Body of pancreas (tissue), 4 donors: Measurements from ENCODE around the gene HRG. TPM values are rescaled to one million over a fixed set of nuclear protein-coding genes. Genes with fewer than 3 reads are reported as not detected.
A peak's percentile ranks its signal among the peaks of the same experiment; 100 is the strongest.

Source experiments
- ATAC-seq: fragments of 150-250 bp; one replicate; pipeline ENCODE4 v1.9.1; 2016
- DNase-seq, 4 donors: peaks; one replicate each; pipeline ENCODE4 v3.0.0-alpha.2; 2019
- H3K27ac ChIP-seq, 4 donors: fragments of 200-600 bp; sonication (generic); 1 replicate in 3 of 4; 2 replicates in 1 of 4; pipeline versions ENCODE4 v1.5.1 to v1.6.1; 2016 to 2019; ENCODE audit warnings: mild to moderate bottlenecking in 1 of 4, mixed read lengths in 1 of 4, moderate library complexity in 1 of 4
- H3K27me3 ChIP-seq, 2 donors: fragments of 200-600 bp; sonication (generic); one replicate each; pipeline ENCODE4 v1.6.0; 2016; ENCODE audit warnings: mild to moderate bottlenecking in 1 of 2
- H3K36me3 ChIP-seq, 2 donors: fragments of 200-600 bp; sonication (generic); replicated peaks in 1 of 2; 2 replicates each; pipeline ENCODE4 v1.5.1; 2016; ENCODE audit warnings: low read depth in 2 of 2; ENCODE audit not compliant: insufficient read depth in 1 of 2
- H3K4me1 ChIP-seq: fragments of 200-600 bp; sonication (generic); one replicate; pipeline ENCODE4 v1.6.0; 2016
- H3K4me3 ChIP-seq, 2 donors: fragments of 200-600 bp; sonication (generic); 1 replicate in 1 of 2; 2 replicates in 1 of 2; pipeline ENCODE4 v1.5.1; 2016 to 2019
- H3K9me3 ChIP-seq, 3 donors: fragments of 200-600 bp; sonication (generic); 1 replicate in 2 of 3; 2 replicates in 1 of 3; pipeline ENCODE4 v1.5.1; 2016
- CTCF ChIP-seq, 7 experiments: fragments of 450-650 bp in 4 of 7; fragments of 200-600 bp in 3 of 7; sonication (generic) in 3 of 7; IDR thresholded peaks; one replicate each; pipeline ENCODE4 v1.5.1; 2016 to 2019; ENCODE audit warnings: antibody characterized with exemption in 7 of 7
- POLR2A ChIP-seq, 3 donors: fragments of 450-650 bp; IDR thresholded peaks; one replicate each; pipeline ENCODE4 v1.6.1; 2016; ENCODE audit warnings: antibody characterized with exemption in 3 of 3, mild to moderate bottlenecking in 2 of 3
- WGBS, 2 donors: methylation state at CpG; one replicate each; pipeline ENCODE4 v1.1.5; 2017; 5-methylcytosine and 5-hydroxymethylcytosine counted together
- intact Hi-C: fragments of 100-400 bp; cut with DNase I; formaldehyde crosslinking; loops from one replicate; pipeline ENCODE4 v1.15.1; 2023
- small RNA-seq: library from RNA; depleted of rRNA; stranded (forward); fragments of <200 nt; gene quantifications from one replicate; pipeline ENCODE3, GENCODE V24; 2016
- total RNA-seq, 2 donors: library from RNA; depleted of rRNA; stranded (reverse); fragments of >200 nt; gene quantifications; one replicate each; pipeline ENCODE4 v1.1.0, GENCODE V29; 2016

The HRG gene
- total RNA-seq, 2 donors from 2014 or later: not detected

GRCh38 chr3:186713499-186713898 lies 47.7 kb downstream of the HRG start:
- Histone ChIP-seq H3K9me3 (no peaks in the 10 kb centered on the region), H3K27ac (no peak overlapping the region), H3K36me3 (no peaks in the 10 kb centered on the region), H3K4me1 (peaks cover 8% of the 10 kb centered on the region), H3K4me3 (no peak overlapping the region), H3K27me3 (no peaks in the 10 kb centered on the region)
- intact Hi-C loops: no loop called here
- ATAC-seq (no peak), DNase-seq (no peak)
- TF ChIP-seq POLR2A (IDR thresholded peaks at IDR 0.05): no peak
- no peak for TF ChIP-seq CTCF (IDR thresholded peaks at IDR 0.05)
- 65 to 70% methylated on average over 4 of the region's 4 CpGs for WGBS, 2 donors

GRCh38 chr3:186717039-186717457 lies 51.2 kb downstream of the HRG start, which contains the start of gene KNG1:
Gene KNG1, plus strand, starts transcription at chr3:186717359. Its CDS starts 184 bp downstream, at chr3:186717543.
- Histone ChIP-seq H3K4me3 (no peak within 1 kb of the TSS), H3K27me3 (no peaks in the 10 kb centered on the region), H3K9me3 (no peaks in the 10 kb centered on the region), H3K36me3 (no peaks in the 10 kb centered on the region), H3K27ac (no peak within 1 kb of the TSS), H3K4me1 (peaks cover 8% of the 10 kb centered on the region)
- DNase-seq (no peak), ATAC-seq (peak; percentile 45)
- no peak for TF ChIP-seq POLR2A (IDR thresholded peaks at IDR 0.05)
- intact Hi-C loops: no loop called here
- 24 to 41% methylated on average over 3 of the region's 3 CpGs for whole genome bisulfite sequencing, 2 donors

GRCh38 chr3:186719945-186720739 lies 54.3 kb downstream of the HRG start:
- no peak overlapping the region for H3K27ac ChIP-seq
- H3K36me3 ChIP-seq: no peaks in the 10 kb centered on the region
- intact Hi-C loops: no loop called here
- H3K27me3 ChIP-seq: no peaks in the 10 kb centered on the region
- no peaks in the 10 kb centered on the region for H3K9me3 ChIP-seq
- no peak overlapping the region for H3K4me3 ChIP-seq
- ATAC-seq: no peak
- WGBS, 2 donors: 34 to 42% methylated on average over 7 of the region's 7 CpGs
- no peak for DNase-seq
- H3K4me1 ChIP-seq: peaks cover 8% of the 10 kb centered on the region
- TF ChIP-seq CTCF (IDR thresholded peaks at IDR 0.05): no peak
- TF ChIP-seq POLR2A (IDR thresholded peaks at IDR 0.05): no peak

- WGBS, 2 donors: 29 to 36% methylated on average over 7 of the region's 7 CpGs
- ATAC-seq: no peak
Observed at GRCh38 chr3:186722457-186722856, 56.6 kb downstream of the HRG start.

GRCh38 chr3:186724911-186725310 lies 59.1 kb downstream of the HRG start:
- no peaks in the 10 kb centered on the region for H3K4me1 ChIP-seq
- no peak for TF ChIP-seq CTCF (IDR thresholded peaks at IDR 0.05)
- TF ChIP-seq POLR2A (IDR thresholded peaks at IDR 0.05): no peak
- WGBS, 2 donors: 76 to 83% methylated on average over 11 to 12 of the region's 12 CpGs

More at GRCh38 chr3:186722457-186722856, 56.6 kb downstream of the HRG start:
- H3K4me1 ChIP-seq: no peaks in the 10 kb centered on the region
- intact Hi-C loops: no loop called here
- TF ChIP-seq CTCF (IDR thresholded peaks at IDR 0.05) (peak in 2 of 7 experiments; percentile 17 to 19), POLR2A (IDR thresholded peaks at IDR 0.05) (no peak)
- no peaks in the 10 kb centered on the region for H3K36me3 ChIP-seq
- no peaks in the 10 kb centered on the region for H3K9me3 ChIP-seq
- DNase-seq: peak in 2 of 4 donors; percentile 8 to 15
- no peak overlapping the region for H3K27ac ChIP-seq
- H3K4me3 ChIP-seq: no peak overlapping the region
- no peaks in the 10 kb centered on the region for H3K27me3 ChIP-seq

More at GRCh38 chr3:186724911-186725310, 59.1 kb downstream of the HRG start:
- Histone ChIP-seq H3K27ac (no peak overlapping the region), H3K9me3 (no peaks in the 10 kb centered on the region), H3K4me3 (no peak overlapping the region), H3K36me3 (no peaks in the 10 kb centered on the region), H3K27me3 (no peaks in the 10 kb centered on the region)
- DNase-seq (no peak), ATAC-seq (no peak)
- intact Hi-C loops: no loop called here

Small RNA genes within 50 kb of the gene (small RNA-seq; reads per million reads assigned to genes)
- not detected for gene RF00017

Other genes starting within 250 kb of the HRG start
- gene CRYGS, start 121.6 kb upstream of the HRG start, total RNA-seq: 1 to 10 TPM; 3.6 to 5.9 TPM
- 10 to 100 TPM in 1 of 2 donors, 1 to 10 TPM in 1; 4.0 to 14.0 TPM for gene TBCCD1, start 98.7 kb upstream of the HRG start, total RNA-seq
- 10 to 100 TPM; 38.9 to 76.5 TPM for gene DNAJB11, start 95.3 kb upstream of the HRG start, total RNA-seq
- not detected for gene AHSG, start 53.0 kb upstream of the HRG start, total RNA-seq
- not detected for gene FETUB, start 25.6 kb upstream of the HRG start, total RNA-seq
- gene KNG1, start 51.3 kb downstream of the HRG start, total RNA-seq: not detected
- 100 to 1,000 TPM; 222 to 424 TPM for gene EIF4A2, start 117.6 kb downstream of the HRG start, total RNA-seq
- 10 to 100 TPM in 1 of 2 donors, 1 to 10 TPM in 1; 6.6 to 14.5 TPM for gene RFC4, start 140.5 kb downstream of the HRG start, total RNA-seq
- gene ADIPOQ, start 176.7 kb downstream of the HRG start, total RNA-seq: 100 to 1,000 TPM in 1 of 2 donors, 10 to 100 TPM in 1; 10.9 to 188 TPM